GM13976 (cell line): ENCODE data around the gene FLVCR2.
"Not testable (repeated sequence)": the region's sequence is repeated elsewhere in the genome, so short reads cannot be mapped to it uniquely, and the experiment has no call there.

Experiments
- DNase-seq: peaks from one replicate; pipeline ENCODE4 v3.0.0; 2012; ENCODE audit warnings: low spot score
- CTCF ChIP-seq: IDR thresholded peaks from 2 replicates; pipeline ENCODE4 v1.5.1; 2012; ENCODE audit warnings: borderline replicate concordance, mild to moderate bottlenecking; ENCODE audit not compliant: insufficient read depth; ENCODE audit errors: extremely low read depth, missing control alignments, control extremely low read depth
- in situ Hi-C: fragments of 300-500 bp; cut with MboI; formaldehyde crosslinking; loops from one replicate; pipeline ENCODE4 v1.12.0; 2022; ENCODE audit warnings: low sequenced_read_pairs, mixed read lengths, inconsistent platforms; ENCODE audit not compliant: unreplicated experiment

FLVCR2 gene

DNA sequence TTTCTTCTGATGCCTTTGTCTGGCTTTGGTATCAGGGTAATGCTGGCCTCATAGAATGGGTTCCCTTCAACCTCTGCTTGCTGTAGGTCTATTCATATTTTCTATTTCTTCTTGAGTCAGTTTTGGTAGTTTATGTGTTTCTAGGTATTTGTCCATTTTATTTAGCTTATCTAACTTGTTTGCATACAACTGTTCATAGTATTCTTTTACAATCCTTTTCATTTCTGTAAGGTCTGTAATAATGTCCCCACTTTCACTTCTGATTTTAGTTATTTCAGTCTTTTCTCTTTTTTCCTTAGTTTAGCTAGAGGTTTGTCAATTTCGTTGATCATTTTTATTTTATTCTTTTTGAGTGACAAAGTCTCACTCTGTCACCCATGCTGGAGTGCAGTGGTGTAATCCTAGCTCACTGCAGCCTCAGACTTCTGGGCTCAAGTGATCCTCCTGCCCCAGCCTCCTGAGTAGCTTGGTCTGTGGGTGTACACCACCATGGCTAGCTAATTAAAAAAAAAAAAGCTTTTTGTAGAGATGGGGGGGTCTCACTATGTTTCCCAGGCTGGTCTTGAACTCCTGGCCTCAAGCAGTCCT lies 94.3 kb downstream of the FLVCR2 start:
- no peak for TF ChIP-seq CTCF
- in situ Hi-C loops: no loop called here
- no peak for DNase-seq

GRCh38 chr14:75673345-75674035 lies 95.1 kb downstream of the FLVCR2 start:
- in situ Hi-C loops: no loop called here
- peak; percentile 32 for DNase-seq
- TF ChIP-seq CTCF: no peak

DNA sequence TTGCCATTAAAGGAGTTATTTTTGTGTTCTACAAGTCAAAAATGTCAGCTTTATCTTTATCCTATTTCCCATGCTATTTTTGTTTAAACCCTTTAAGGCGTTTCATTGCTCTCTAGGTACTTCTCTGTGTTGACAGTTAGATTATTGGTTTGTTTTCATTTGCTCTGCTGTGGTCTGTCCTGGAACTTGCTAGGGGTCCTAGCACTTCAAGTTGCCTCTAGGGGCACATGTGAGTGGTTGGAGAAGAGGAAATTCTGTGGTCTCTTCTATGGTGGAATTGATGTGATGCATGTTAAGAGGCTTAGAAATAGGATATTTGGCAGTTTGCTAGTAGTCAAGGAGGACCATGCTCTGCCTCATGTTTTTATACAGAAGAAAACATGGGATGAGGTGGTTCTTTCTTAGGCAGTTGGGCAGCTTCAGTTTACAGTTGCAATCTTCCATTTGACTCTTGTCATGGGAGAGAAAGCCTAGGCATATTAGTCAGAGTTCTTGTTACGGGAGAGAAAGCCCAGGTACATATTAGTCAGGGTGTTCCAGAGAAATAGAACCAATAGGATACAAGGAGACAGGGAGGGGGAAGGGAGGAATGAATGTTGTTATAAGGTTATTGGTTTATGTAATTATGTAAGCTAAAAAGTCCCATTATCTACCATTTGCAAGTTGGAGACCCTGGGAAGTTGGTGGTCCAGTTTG lies 97.0 kb downstream of the FLVCR2 start:
- in situ Hi-C loops: no loop called here
- no peak for TF ChIP-seq CTCF
- no peak for DNase-seq

DNA sequence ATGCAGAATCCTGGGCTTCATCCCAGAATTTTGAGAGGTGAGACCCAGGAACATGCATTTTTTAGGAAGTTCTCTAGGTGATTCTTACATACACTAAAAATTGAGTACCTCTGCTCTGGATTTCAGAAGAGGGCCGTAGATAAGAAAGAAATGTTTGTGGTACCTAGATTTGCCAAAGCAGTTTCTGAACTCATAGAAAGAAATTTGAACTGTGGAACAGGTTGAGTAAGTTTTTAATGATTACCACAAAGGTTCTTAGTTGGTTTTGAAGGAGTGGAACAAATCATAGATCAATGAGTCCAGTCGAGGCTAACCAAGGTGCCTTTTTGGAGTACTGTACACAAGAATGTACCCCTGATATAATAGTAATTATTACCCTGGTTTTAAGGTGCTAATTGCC lies 107.5 kb downstream of the FLVCR2 start:
- in situ Hi-C loops: no loop called here

GRCh38 chr14:75689012-75689411 lies 110.6 kb downstream of the FLVCR2 start:
- no peak for DNase-seq
- TF ChIP-seq CTCF: no peak
- in situ Hi-C loops: no loop called here

More for the DNA sequence above, 107.5 kb downstream of the FLVCR2 start:
- no peak for TF ChIP-seq CTCF
- DNase-seq: no peak

DNA sequence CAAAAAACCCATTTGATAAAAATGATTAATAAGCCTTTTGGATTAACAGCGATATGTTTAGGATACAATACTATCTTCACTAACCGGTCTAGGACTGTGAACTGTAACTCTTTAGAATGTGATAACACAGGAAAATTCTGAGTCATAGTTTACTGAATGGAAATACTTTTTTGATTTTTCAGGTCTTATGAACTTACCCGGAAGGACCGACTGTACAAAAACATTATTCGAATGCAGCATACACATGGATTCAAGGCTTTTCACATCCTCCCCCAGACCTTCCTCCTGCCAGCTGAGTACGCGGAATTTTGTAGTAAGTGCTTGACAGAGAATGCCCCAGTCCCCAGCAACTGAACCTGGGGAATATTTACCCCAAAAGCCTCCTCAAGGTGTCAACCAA lies 111.6 kb downstream of the FLVCR2 start:
- DNase-seq: no peak
- in situ Hi-C loops: no loop called here
- no peak for TF ChIP-seq CTCF

- in situ Hi-C loops, DNase-seq: not testable (repeated sequence)
Observed at GRCh38 chr14:75695025-75695424, 116.6 kb downstream of the FLVCR2 start.
